ENCODE data around the gene TANC2.

Gene TANC2

DNA sequence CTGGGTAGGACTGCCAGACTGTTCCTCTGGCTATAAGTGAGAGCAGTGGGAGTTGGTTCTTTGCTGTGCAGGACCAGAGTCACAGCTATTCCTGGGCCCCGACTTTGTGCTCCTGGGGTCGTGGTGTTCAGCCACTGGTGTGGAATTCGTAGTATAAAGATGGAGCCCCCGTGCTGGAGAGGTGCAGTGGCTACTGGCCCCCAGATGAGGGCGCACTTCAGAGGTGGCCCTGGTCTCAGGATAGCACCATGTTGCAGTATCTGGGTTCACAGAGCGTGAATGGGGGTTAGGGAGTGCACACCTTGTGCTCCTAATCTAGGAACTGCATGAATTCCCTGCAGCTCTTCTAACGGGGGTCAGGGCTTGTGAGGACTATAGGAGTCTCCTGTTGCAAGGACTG lies 21.1 kb downstream of the TANC2 start:
- Histone ChIP-seq H3K9me3 (ENCODE audit: insufficient read depth, low read length) (peaks cover 18% of the 10 kb centered on the region), H3K27me3 (ENCODE audit: insufficient read depth, insufficient read length) (no peaks in the 10 kb centered on the region), H3K4me3 (ENCODE audit: insufficient read length, low read depth) (no peak overlapping the region), H3K9ac (ENCODE audit: insufficient read length, low read depth) (no peak overlapping the region), H3K4me1 (ENCODE audit: insufficient read depth, insufficient read length) (no peaks in the 10 kb centered on the region), H3K36me3 (ENCODE audit: insufficient read depth, insufficient read length, low read length) (no peaks in the 10 kb centered on the region)
- TF ChIP-seq YY1 (IDR thresholded peaks at IDR 0.05; ENCODE audit: insufficient read depth, insufficient read length), result no peak
- TF ChIP-seq ZNF274 (IDR thresholded peaks at IDR 0.05; ENCODE audit: low read depth, low read length), result no peak
- TF ChIP-seq SUZ12 (IDR thresholded peaks at IDR 0.05; ENCODE audit: extremely low read depth, insufficient read depth, insufficient read length), result no peak
- no peak for DNase-seq (ENCODE audit: low read depth, low spot score)

DNA sequence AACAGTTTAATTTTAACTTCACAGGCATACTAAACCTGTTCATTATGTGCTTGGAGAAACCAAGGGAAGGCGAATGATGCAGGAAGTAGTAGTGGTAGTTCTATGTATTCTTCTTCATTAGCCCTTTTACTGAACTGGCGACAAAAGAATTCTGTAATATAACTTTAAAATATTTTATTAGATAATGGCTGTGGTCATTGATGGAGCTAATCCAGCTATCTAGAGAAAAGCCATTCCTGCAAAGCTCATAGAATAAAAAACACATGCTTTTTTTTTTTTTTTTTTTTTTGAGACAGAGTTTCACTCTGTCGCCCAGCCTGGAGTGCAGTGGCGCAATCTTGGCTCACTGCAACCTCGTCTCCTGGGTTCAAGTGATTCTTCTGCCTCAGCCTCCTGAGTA lies 23.5 kb downstream of the TANC2 start:
- Histone ChIP-seq H3K27me3 (ENCODE audit: insufficient read depth, insufficient read length) (no peaks in the 10 kb centered on the region), H3K4me1 (ENCODE audit: insufficient read depth, insufficient read length) (no peaks in the 10 kb centered on the region), H3K9ac (ENCODE audit: insufficient read length, low read depth) (no peak overlapping the region), H3K36me3 (ENCODE audit: insufficient read depth, insufficient read length, low read length) (no peaks in the 10 kb centered on the region), H3K4me3 (ENCODE audit: insufficient read length, low read depth) (no peak overlapping the region), H3K9me3 (ENCODE audit: insufficient read depth, low read length) (peaks cover 11% of the 10 kb centered on the region; the same call in 1 of the 2 replicates)
- no peak for DNase-seq (ENCODE audit: low read depth, low spot score)
- TF ChIP-seq ZNF274 (IDR thresholded peaks at IDR 0.05; ENCODE audit: low read depth, low read length) (no peak), YY1 (IDR thresholded peaks at IDR 0.05; ENCODE audit: insufficient read depth, insufficient read length) (no peak)

DNA sequence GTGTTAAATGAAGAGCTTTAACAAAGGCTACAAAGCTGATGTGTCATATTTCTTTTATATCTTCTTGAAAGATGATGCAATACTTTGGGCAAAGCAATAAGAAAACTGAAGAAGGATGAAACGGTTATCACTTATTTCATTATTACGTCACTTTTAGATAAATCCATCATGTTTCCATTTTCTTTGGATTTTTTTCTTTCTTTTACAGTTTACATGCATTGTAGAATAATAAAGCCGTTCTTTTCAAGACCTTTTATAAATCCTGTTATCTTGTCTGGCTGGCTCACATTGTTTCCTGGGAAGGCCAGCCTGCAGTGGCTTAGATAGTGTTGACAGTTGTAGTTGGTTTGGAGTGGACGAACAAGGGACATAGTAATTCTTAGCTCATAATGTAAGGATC lies 28.9 kb downstream of the TANC2 start:
- no peaks in the 10 kb centered on the region for H3K9me3 ChIP-seq (ENCODE audit: insufficient read depth, low read length)
- H3K4me1 ChIP-seq (ENCODE audit: insufficient read depth, insufficient read length), result no peaks in the 10 kb centered on the region
- no peak overlapping the region for H3K4me3 ChIP-seq (ENCODE audit: insufficient read length, low read depth)
- H3K36me3 ChIP-seq (ENCODE audit: insufficient read depth, insufficient read length, low read length), result no peaks in the 10 kb centered on the region
- TF ChIP-seq SUZ12 (IDR thresholded peaks at IDR 0.05; ENCODE audit: extremely low read depth, insufficient read depth, insufficient read length) (no peak), YY1 (IDR thresholded peaks at IDR 0.05; ENCODE audit: insufficient read depth, insufficient read length) (no peak), ZNF274 (IDR thresholded peaks at IDR 0.05; ENCODE audit: low read depth, low read length) (no peak)
- no peak overlapping the region for H3K9ac ChIP-seq (ENCODE audit: insufficient read length, low read depth)
- no peak for DNase-seq (ENCODE audit: low read depth, low spot score)
- no peaks in the 10 kb centered on the region for H3K27me3 ChIP-seq (ENCODE audit: insufficient read depth, insufficient read length)

DNA sequence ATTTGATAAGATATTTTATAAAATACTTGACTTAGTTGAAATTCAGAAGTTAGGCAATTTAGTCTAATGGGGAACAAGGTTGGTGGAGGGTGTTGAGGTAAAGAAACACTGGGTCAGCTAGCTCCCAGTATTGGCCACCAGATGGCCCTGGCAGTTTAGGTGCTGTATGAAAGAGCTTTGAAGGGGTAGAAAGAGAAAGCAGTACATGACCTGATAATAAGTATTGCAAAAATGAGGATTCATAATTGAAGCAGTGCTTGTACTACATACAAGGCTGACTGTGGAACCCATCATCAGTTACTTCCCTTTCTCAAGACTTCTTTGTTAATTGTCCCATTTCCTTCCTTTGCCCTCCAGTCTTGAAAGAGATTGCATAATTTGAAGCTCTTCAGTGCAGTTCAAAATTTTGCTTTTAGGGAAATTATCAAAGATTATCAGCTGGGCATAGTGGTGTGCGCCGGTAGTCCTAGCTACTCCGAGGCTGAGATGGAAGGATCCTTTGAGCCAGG lies 29.4 kb downstream of the TANC2 start:
- Histone ChIP-seq H3K36me3 (ENCODE audit: insufficient read depth, insufficient read length, low read length) (no peaks in the 10 kb centered on the region), H3K4me1 (ENCODE audit: insufficient read depth, insufficient read length) (no peaks in the 10 kb centered on the region), H3K9ac (ENCODE audit: insufficient read length, low read depth) (no peak overlapping the region), H3K4me3 (ENCODE audit: insufficient read length, low read depth) (no peak overlapping the region), H3K27me3 (ENCODE audit: insufficient read depth, insufficient read length) (no peaks in the 10 kb centered on the region), H3K9me3 (ENCODE audit: insufficient read depth, low read length) (no peaks in the 10 kb centered on the region)
- no peak for TF ChIP-seq YY1 (IDR thresholded peaks at IDR 0.05; ENCODE audit: insufficient read depth, insufficient read length)
- no peak for TF ChIP-seq ZNF274 (IDR thresholded peaks at IDR 0.05; ENCODE audit: low read depth, low read length)
- TF ChIP-seq SUZ12 (IDR thresholded peaks at IDR 0.05; ENCODE audit: extremely low read depth, insufficient read depth, insufficient read length), result no peak
- DNase-seq (ENCODE audit: low read depth, low spot score), result no peak

DNA sequence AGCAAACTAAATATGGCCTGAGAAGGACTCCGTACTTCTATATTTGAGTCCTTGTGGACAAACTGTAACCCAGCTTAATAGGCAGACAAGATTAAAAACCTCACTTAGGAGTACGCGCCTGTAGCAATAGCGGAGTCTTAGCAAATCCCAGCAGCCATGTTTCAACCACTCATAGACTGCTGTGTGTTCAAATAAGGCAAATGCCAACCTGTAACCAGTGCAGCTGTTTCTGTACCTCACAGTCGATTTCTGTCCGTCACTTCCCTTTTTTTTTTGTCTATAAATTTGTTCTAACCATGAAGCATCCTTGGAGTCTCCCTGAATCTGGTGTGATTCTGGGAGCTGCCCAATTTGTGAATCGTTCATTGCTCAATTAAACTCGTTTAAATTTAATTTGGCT lies 30.2 kb downstream of the TANC2 start:
- no peak for DNase-seq (ENCODE audit: low read depth, low spot score)

DNA sequence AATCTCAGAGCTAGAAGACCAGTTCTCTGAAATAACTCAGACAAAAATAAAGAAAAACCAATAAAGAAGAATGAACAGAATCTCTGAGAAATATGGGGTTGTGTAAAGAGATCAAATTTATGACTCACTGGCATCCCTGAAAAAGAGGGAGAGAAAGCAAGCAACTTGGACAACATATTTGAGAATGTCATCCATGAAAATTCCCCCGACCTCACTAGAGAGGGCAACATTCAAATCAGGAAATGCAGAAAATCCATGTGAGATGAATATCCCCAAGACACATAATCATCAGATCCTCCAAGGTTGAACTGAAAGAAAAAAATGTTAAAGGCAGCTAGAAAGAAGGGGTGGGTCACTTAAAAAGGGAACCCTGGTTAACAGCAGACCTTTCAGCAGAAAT lies 32.1 kb downstream of the TANC2 start:
- no peaks in the 10 kb centered on the region for H3K27me3 ChIP-seq (ENCODE audit: insufficient read depth, insufficient read length)
- H3K36me3 ChIP-seq (ENCODE audit: insufficient read depth, insufficient read length, low read length), result no peaks in the 10 kb centered on the region
- DNase-seq (ENCODE audit: low read depth, low spot score), result no peak
- TF ChIP-seq YY1 (IDR thresholded peaks at IDR 0.05; ENCODE audit: insufficient read depth, insufficient read length), result no peak
- no peak for TF ChIP-seq ZNF274 (IDR thresholded peaks at IDR 0.05; ENCODE audit: low read depth, low read length)
- TF ChIP-seq SUZ12 (IDR thresholded peaks at IDR 0.05; ENCODE audit: extremely low read depth, insufficient read depth, insufficient read length), result no peak
- H3K4me3 ChIP-seq (ENCODE audit: insufficient read length, low read depth), result no peak overlapping the region
- H3K9ac ChIP-seq (ENCODE audit: insufficient read length, low read depth), result no peak overlapping the region
- no peaks in the 10 kb centered on the region for H3K9me3 ChIP-seq (ENCODE audit: insufficient read depth, low read length)
- H3K4me1 ChIP-seq (ENCODE audit: insufficient read depth, insufficient read length), result no peaks in the 10 kb centered on the region

More for the DNA sequence above, 30.2 kb downstream of the TANC2 start:
- Histone ChIP-seq H3K9me3 (ENCODE audit: insufficient read depth, low read length) (no peaks in the 10 kb centered on the region), H3K36me3 (ENCODE audit: insufficient read depth, insufficient read length, low read length) (no peaks in the 10 kb centered on the region), H3K9ac (ENCODE audit: insufficient read length, low read depth) (no peak overlapping the region), H3K4me1 (ENCODE audit: insufficient read depth, insufficient read length) (no peaks in the 10 kb centered on the region), H3K27me3 (ENCODE audit: insufficient read depth, insufficient read length) (no peaks in the 10 kb centered on the region), H3K4me3 (ENCODE audit: insufficient read length, low read depth) (no peak overlapping the region)
- no peak for TF ChIP-seq YY1 (IDR thresholded peaks at IDR 0.05; ENCODE audit: insufficient read depth, insufficient read length)
- no peak for TF ChIP-seq SUZ12 (IDR thresholded peaks at IDR 0.05; ENCODE audit: extremely low read depth, insufficient read depth, insufficient read length)
- no peak for TF ChIP-seq ZNF274 (IDR thresholded peaks at IDR 0.05; ENCODE audit: low read depth, low read length)

DNA sequence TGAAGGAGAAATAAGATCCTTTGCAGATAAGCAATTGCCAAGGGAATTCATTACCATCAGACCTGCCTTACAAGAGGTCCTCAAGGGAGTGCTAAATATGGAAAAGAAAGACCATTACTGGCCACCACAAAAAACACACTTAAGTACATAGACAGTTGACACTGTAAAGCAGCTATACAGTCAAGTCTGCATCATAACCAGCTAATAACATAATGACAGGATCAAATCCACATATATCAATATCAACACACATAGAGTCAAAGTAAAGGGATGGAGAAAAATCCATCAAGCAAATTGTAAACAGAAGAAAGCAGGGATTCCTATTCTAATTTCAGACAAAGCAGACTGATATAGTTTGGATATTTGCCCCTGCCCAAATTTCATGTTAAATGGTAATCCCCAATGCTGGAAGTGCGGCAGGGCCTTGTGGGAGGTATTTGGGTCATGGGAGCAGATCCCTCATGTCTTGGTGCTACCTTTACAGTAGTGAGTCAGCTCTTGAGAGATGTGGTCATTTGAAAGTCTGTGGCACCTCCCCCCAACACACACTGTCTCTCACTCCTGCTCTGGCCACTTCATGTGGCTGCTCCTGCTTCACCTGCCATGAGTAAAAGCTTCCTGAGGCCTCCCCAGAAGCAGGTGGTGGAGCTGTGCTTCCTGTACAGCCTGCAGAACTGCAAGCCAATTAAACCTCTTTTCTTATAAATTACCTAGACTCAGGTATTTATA lies 32.8 kb downstream of the TANC2 start:
- H3K9me3 ChIP-seq (ENCODE audit: insufficient read depth, low read length), result no peaks in the 10 kb centered on the region
- H3K27me3 ChIP-seq (ENCODE audit: insufficient read depth, insufficient read length), result no peaks in the 10 kb centered on the region
- DNase-seq (ENCODE audit: low read depth, low spot score), result no peak

More for the DNA sequence above, 32.8 kb downstream of the TANC2 start:
- Histone ChIP-seq H3K4me1 (ENCODE audit: insufficient read depth, insufficient read length) (no peaks in the 10 kb centered on the region), H3K36me3 (ENCODE audit: insufficient read depth, insufficient read length, low read length) (no peaks in the 10 kb centered on the region), H3K9ac (ENCODE audit: insufficient read length, low read depth) (no peak overlapping the region), H3K4me3 (ENCODE audit: insufficient read length, low read depth) (no peak overlapping the region)
- no peak for TF ChIP-seq SUZ12 (IDR thresholded peaks at IDR 0.05; ENCODE audit: extremely low read depth, insufficient read depth, insufficient read length)
- TF ChIP-seq YY1 (IDR thresholded peaks at IDR 0.05; ENCODE audit: insufficient read depth, insufficient read length), result no peak
- no peak for TF ChIP-seq ZNF274 (IDR thresholded peaks at IDR 0.05; ENCODE audit: low read depth, low read length)

Data from NT2/D1 (cell line).